Activated CD4-positive, CD25-positive, alpha-beta regulatory T cell (primary cell): ENCODE measurements around the gene WNT9B.
"Not testable (repeated sequence)": the region's sequence is repeated elsewhere in the genome, so short reads cannot be mapped to it uniquely, and the experiment has no call there.

Experiments
- DNase-seq, 4 experiments: peaks; one replicate each; lab custom pipeline; 2025; lab: John Stamatoyannopoulos, UW

Gene WNT9B

GRCh38 chr17:46821482-46822387, 29.6 kb upstream of the WNT9B start:
- DNase-seq = no peak

- no peak for DNase-seq
Measured at GRCh38 chr17:46822388-46822921, 28.9 kb upstream of the WNT9B start.

- no peak for DNase-seq
Measured at GRCh38 chr17:46823657-46824056, 27.7 kb upstream of the WNT9B start.

- no peak for DNase-seq
Measured at GRCh38 chr17:46826116-46826515, 25.3 kb upstream of the WNT9B start.

GRCh38 chr17:46827274-46827673, 24.1 kb upstream of the WNT9B start:
- DNase-seq = no peak

GRCh38 chr17:46831573-46832330, 19.6 kb upstream of the WNT9B start:
- no peak for DNase-seq

GRCh38 chr17:46832331-46832821, 19.0 kb upstream of the WNT9B start:
- DNase-seq = no peak

- DNase-seq = no peak
Measured at GRCh38 chr17:46832945-46833839, 18.2 kb upstream of the WNT9B start.

- DNase-seq = no peak
Measured at GRCh38 chr17:46833840-46834208, 17.6 kb upstream of the WNT9B start.

- no peak for DNase-seq
Measured at GRCh38 chr17:46834846-46835245, 16.5 kb upstream of the WNT9B start.

GRCh38 chr17:46836500-46836899, 14.9 kb upstream of the WNT9B start:
- no peak for DNase-seq

- no peak for DNase-seq
Measured at GRCh38 chr17:46837521-46837920, 13.9 kb upstream of the WNT9B start.

GRCh38 chr17:46839211-46839610, 12.2 kb upstream of the WNT9B start:
- no peak for DNase-seq

- not testable (repeated sequence) for DNase-seq
Measured at GRCh38 chr17:46840596-46840995, 10.8 kb upstream of the WNT9B start.

- DNase-seq = no peak
Measured at GRCh38 chr17:46841561-46842379, 9.6 kb upstream of the WNT9B start.

GRCh38 chr17:46842835-46843234, 8.5 kb upstream of the WNT9B start:
- DNase-seq = no peak

GRCh38 chr17:46847204-46848191, 3.9 kb upstream of the WNT9B start:
- no peak for DNase-seq

- no peak for DNase-seq
Measured at GRCh38 chr17:46848534-46848933, 2.8 kb upstream of the WNT9B start.

GRCh38 chr17:46850688-46851028, 725 bp upstream of the WNT9B start:
- no peak for DNase-seq
